Measurements from ENCODE around the gene FCN1. TPM values are rescaled to one million over a fixed set of nuclear protein-coding genes. Genes with fewer than 3 reads are reported as not detected.

The FCN1 gene
- total RNA-seq, result not detected in 2 replicates

GRCh38 chr9:134917431-134918373 lies at the start of gene FCN1:
Gene FCN1 (minus strand): TSS chr9:134917912. CDS start chr9:134917871, 41 bp downstream.

GRCh38 chr9:134880484-134881312 lies 37.0 kb downstream of the FCN1 start, which contains the start of gene FCN2:
Gene FCN2 (plus strand): TSS chr9:134880810. CDS start chr9:134880822, 12 bp downstream.

Other genes starting within 250 kb of the FCN1 start
- not detected in 2 replicates for gene FCN2, start 37.1 kb downstream of the FCN1 start, total RNA-seq
- gene OLFM1, start 169.8 kb upstream of the FCN1 start, total RNA-seq, result 2.1 and 4.7 TPM in 2 replicates

Data from mammary microvascular endothelial cell (primary cell).